HG03064 (cell line): ENCODE data around the gene NPPB.

Experiments used
- ATAC-seq: cut with Tn5 transposase; IDR thresholded peaks from one replicate; pipeline ENCODE4 v1.9.1; 2021; ENCODE audit warnings: low read depth; ENCODE audit not compliant: unreplicated experiment

The NPPB gene

GRCh38 chr1:11881749-11882441 is 23.1 kb upstream of the NPPB start:
- no peak for ATAC-seq

GRCh38 chr1:11880911-11881748 is 22.4 kb upstream of the NPPB start:
- ATAC-seq, result no peak

- no peak for ATAC-seq
Measured at GRCh38 chr1:11880181-11880575, 21.4 kb upstream of the NPPB start.

GRCh38 chr1:11879311-11880180 is 20.8 kb upstream of the NPPB start:
- no peak for ATAC-seq

GRCh38 chr1:11878891-11879190 is 20.1 kb upstream of the NPPB start:
- no peak for ATAC-seq

- ATAC-seq, result no peak
Measured at GRCh38 chr1:11878081-11878890, 19.5 kb upstream of the NPPB start.

- no peak for ATAC-seq
Measured at GRCh38 chr1:11877074-11877473, 18.3 kb upstream of the NPPB start.

GRCh38 chr1:11875094-11875493 is 16.3 kb upstream of the NPPB start:
- no peak for ATAC-seq

GRCh38 chr1:11874624-11875023 is 15.9 kb upstream of the NPPB start:
- ATAC-seq, result no peak

- no peak for ATAC-seq
Measured at GRCh38 chr1:11874258-11874562, 15.5 kb upstream of the NPPB start.

GRCh38 chr1:11873395-11874257 is 14.9 kb upstream of the NPPB start:
- ATAC-seq, result no peak

- no peak for ATAC-seq
Measured at GRCh38 chr1:11872545-11872944, 13.8 kb upstream of the NPPB start.

GRCh38 chr1:11869650-11870207 is 11.0 kb upstream of the NPPB start:
- ATAC-seq, result no peak

GRCh38 chr1:11869104-11869503 is 10.4 kb upstream of the NPPB start:
- ATAC-seq, result no peak

GRCh38 chr1:11868331-11868980 is 9.7 kb upstream of the NPPB start:
- no peak for ATAC-seq

- ATAC-seq, result no peak
Measured at GRCh38 chr1:11862890-11863289, 4.1 kb upstream of the NPPB start.

GRCh38 chr1:11860587-11860986 is 1.8 kb upstream of the NPPB start:
- ATAC-seq, result no peak

GRCh38 chr1:11860083-11860482 is 1.3 kb upstream of the NPPB start:
- ATAC-seq, result no peak
